NCI-H510A (cell line): ENCODE results near the gene PKM.

Source experiments
- DNase-seq: peaks from one replicate; lab custom pipeline; 2025; lab: John Stamatoyannopoulos, UW

PKM gene

DNA sequence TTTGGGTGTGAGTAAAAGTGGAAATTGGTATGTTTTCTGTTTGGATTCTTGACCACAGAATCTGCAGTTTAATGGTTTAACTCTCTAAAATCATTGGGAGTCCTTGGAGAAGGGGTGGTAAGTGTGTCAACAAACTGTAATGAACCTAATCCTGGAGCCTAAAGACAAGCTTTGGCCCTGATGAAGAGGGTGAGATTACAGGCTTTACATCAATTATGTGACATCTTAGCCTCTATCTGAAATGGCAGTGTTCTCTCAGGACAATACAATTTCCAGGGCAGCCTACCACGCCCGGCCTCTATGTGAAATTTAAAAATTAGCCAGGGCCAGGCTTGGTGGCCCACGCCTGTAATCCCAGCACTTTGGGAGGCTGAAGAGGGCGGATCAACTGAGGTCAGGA, 4.3 kb upstream of the PKM start:
- DNase-seq, result no peak

DNA sequence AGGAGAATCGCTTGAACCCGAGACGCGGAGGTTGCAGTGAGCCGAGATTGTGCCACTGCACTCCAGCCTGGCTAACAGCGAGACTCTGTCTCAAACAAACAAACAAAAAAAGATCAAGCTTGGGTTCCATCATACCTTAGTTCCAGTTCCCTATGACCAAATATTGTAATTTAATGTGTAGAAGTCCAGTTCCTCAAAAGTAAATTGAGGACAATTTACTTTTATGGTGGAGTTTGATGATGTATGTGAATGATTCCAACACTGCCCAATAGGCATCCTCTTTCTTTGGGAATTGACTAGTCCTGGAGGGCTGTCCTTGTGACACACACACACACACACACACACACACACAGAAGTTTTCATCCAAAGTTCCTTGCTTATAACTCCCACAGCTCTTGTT, 2.8 kb upstream of the PKM start:
- no peak for DNase-seq

- peak; percentile 29 for DNase-seq
Observed at GRCh38 chr15:72231833-72232478, 966 bp upstream of the PKM start.

- DNase-seq, result peak; percentile 74
Observed at GRCh38 chr15:72230197-72231065, 559 bp downstream of the PKM start.

DNA sequence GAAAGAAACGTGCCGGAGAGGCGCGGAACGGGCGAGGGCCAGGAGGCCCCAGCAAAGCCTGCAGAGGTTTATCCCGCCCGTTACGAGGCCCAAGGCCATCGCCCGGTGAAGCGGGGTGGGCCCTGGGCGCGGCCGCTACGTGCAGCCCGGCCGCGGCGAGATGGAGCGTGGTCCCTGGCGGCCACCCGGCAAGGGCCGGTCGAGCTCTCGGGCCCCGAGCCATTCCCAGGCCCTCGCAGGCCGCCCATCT, 1.1 kb downstream of the PKM start:
- DNase-seq, result no peak

GRCh38 chr15:72229076-72229946, 1.7 kb downstream of the PKM start:
- no peak for DNase-seq

DNA sequence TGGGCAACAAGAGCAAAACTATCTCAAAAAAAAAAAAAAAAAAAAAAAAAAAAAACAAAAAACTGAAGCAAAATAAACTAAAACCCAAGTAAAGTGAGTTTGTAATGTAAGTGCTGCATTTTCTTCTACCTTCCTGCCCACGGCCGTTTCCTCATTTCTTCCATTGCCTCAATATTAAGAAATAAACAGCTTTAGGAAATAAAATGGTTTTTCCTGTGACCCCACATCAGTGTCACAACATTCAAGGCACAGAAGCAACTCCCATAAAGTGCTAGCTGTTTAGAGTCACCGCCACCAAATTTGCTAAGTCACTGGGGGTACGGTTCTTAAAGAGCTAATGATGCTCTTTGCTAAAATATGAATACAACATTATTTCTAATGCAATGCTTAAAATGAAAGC, 3.3 kb downstream of the PKM start:
- DNase-seq, result no peak

DNA sequence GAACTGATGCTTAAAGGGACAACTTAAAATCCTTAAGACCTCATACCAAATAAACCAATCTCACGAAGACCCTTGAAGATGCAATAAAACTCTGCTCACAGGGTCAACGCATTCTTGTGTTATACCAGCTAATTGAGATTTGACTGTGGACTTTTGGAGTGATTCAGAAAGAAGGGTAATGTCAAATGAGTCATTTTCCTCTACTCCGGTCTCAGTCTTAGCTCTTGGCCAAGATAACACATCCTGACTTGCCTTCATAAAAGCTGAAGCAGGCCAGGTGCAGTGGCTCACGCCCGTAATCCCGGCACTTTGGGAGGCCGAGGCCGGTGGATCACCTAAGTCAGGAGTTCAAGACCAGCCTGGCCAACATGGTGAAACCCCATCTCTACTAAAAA, 3.8 kb downstream of the PKM start:
- no peak for DNase-seq

DNA sequence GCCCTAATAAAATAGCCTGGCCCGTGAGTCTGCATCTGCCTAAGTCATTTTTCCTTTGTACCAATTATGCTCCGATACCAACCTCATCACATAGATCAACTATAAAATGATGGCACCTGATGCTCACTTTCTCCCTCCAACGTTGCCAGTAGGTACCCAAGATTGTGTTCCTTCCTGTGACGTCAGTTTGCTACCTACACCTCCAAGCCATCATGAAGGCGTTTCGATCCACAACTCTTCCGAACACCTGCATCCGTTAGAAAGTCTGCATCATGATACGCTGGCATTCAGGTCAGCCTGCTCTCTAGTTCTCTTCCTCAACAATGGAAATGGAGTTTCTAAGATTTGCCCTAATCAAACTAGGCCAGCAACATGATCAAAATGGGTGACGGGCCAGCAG, 7.7 kb downstream of the PKM start:
- no peak for DNase-seq

DNA sequence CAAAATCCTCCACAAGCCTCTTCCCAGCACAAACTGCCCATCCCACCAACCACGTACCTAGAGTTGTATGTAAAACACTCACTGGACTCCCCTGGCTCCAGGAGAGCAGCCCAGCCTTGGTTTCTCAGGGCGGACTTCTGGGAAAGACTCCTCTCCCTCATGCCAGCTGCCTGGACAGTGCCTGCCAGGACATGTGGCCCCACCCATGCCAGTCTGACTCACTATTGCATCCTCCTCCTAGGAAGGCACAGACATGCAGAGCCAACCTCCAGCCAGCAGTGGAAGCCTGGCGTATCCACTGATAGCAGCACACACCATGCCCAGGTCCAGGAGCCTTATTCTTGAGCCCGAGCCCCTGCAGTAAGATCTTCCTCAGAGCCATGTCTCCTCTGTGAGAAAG, 8.6 kb downstream of the PKM start:
- DNase-seq, result no peak

- no peak for DNase-seq
Observed at GRCh38 chr15:72220687-72221086, 10.3 kb downstream of the PKM start.

DNA sequence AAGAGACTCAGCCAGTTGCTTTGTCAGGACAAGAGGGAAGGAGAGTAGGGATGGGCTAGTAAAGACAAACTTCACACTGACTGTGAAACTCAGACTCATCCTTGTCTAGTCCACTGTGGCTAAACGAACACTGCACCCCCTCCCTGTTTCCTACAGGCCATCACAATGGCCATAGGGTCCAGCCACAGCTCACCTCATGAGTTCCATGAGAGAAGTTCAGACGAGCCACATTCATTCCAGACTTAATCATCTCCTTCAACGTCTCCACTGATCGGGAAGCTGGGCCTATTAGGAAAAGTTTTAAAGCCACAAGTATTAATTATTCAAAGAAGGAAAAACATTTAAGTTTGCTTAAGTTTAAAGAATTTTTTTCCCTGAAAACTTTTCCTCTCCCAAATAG, 13.8 kb downstream of the PKM start:
- no peak for DNase-seq

DNA sequence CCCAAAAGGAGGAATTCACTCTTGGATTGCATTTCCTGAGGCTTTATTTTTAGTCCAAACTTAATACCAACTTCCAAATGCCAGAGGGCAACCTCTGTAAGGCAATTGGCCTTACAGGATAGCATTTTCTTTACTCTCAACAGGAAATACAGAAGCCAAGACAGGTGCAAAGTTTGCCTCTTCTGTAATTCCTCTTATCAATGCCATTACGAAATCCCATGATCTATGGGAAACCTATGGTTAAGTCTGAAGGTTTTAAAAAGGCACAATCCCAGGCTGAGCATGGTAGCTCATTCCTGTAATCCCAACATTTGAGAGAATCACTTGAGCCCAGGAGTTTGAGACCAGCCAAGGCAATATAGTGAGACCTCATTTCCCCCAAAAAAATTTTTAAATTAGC, 14.9 kb downstream of the PKM start:
- DNase-seq, result no peak

DNA sequence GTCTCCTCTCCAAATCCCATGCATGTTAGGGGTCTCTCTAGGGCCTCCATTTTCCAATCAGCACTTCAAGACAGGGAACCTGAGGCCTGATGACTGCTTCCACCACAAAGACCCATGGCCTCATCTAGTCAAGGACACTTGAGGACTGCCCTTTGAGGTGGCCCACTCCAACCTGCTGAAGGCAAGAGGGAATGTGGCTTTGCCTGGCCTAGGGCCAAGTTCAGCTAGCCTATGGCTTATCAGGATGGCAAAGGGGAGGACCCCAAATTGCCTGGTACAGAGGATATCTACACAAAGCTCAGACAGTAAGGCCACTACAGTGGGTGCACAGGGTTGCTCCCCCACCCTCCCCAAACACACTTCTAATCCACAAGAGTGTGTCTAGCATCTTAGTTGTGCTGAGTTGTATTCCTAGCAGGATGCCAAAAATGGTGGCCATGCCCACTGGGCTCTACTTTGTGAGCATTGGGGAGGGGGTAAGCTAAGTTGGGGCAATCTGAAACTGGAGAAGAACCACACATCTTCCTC, 23.4 kb downstream of the PKM start:
- no peak for DNase-seq

- DNase-seq, result no peak
Observed at GRCh38 chr15:72206677-72207000, 24.4 kb downstream of the PKM start.

GRCh38 chr15:72205896-72206676, 24.9 kb downstream of the PKM start:
- DNase-seq, result no peak

GRCh38 chr15:72205273-72205672, 25.7 kb downstream of the PKM start:
- no peak for DNase-seq

DNA sequence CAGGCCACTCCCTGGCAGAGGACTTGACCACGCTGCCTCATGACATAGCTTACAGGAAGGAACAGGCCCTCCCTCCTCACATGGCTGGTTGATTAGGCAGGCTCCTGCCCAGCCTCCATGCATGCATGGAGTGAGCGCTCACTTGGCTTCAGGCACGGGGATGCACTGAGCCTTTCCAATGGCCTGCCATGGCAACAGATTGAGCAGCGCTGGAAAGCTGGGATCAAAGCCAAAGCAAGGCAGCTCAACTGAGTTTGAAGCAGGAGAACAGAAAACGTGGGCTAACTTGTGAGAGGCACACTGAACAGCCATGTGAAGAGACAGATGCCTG, 27.5 kb downstream of the PKM start:
- DNase-seq, result no peak

DNA sequence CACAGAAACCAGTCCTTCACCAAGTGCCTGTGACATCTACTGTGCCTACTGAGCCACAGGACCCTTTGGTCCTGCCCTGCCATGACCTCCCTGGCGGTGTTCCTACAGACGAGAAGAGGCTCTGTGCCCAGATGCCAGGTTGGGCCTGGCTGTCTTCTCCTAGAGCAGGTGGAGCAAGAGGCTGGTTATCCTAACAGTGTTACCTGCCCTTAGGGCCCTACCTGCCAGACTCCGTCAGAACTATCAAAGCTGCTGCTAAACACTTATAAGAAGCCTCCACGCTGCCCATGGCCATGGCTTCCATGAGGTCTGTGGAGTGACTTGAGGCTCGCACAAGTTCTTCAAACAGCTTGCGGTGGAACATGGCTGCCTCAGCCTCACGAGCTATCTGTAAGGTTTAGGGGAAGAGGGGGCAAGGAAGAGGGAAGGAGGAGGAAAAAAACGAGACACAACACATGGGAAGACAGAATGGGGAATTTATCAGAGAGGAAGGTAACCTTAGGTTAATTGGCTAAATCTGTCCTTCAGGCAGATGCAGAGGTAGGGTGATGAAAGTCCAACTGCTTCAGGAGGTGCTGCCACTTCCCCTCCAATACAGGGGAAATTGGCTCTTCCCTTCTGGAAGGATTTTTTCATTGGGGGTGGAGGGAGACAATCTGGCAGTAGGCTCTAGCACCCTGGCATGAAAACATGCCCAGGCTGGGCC, 28.0 kb downstream of the PKM start:
- no peak for DNase-seq

- DNase-seq, result no peak
Observed at GRCh38 chr15:72202302-72202701, 28.7 kb downstream of the PKM start.

GRCh38 chr15:72201391-72201921, 29.5 kb downstream of the PKM start:
- no peak for DNase-seq
